GM23338 (cell line): ENCODE measurements around the gene RAPGEF3. TPM values are rescaled to one million over a fixed set of nuclear protein-coding genes. Genes with fewer than 3 reads are reported as not detected.

Source experiments
- ATAC-seq: fragments of 200-7000 bp; cut with Tn5 transposase; 3 replicates; pipeline ENCODE4 v1.9.1; 2020
- DNase-seq: peaks from one replicate; pipeline ENCODE4 v3.0.0-alpha.2; 2015; ENCODE audit warnings: low spot score
- H2AFZ ChIP-seq: fragments of 200-600 bp; sonication (generic); 2 replicates; pipeline ENCODE4 v1.8.0; 2016; ENCODE audit warnings: antibody characterized with exemption, mild to moderate bottlenecking, moderate library complexity
- H3F3A ChIP-seq: fragments of 200-600 bp; sonication (generic); replicated peaks from 2 replicates; pipeline ENCODE4 v1.8.0; 2017; ENCODE audit warnings: antibody characterized with exemption, mixed run types, low read depth
- H3K27ac ChIP-seq: fragments of 200-600 bp; sonication (generic); 2 replicates; pipeline ENCODE4 v1.6.1; 2016; ENCODE audit warnings: low read depth
- H3K27me3 ChIP-seq: fragments of 200-600 bp; sonication (generic); 2 replicates; pipeline ENCODE4 v1.8.0; 2016; ENCODE audit warnings: mild to moderate bottlenecking, mixed run types, moderate library complexity; ENCODE audit not compliant: insufficient read depth
- H3K36me3 ChIP-seq: fragments of 200-600 bp; sonication (generic); 2 replicates; pipeline ENCODE4 v1.8.0; 2016; ENCODE audit warnings: mild to moderate bottlenecking; ENCODE audit not compliant: insufficient read depth
- H3K4me1 ChIP-seq: fragments of 200-600 bp; sonication (generic); 2 replicates; pipeline ENCODE4 v1.8.0; 2016; ENCODE audit warnings: mild to moderate bottlenecking, moderate library complexity; ENCODE audit not compliant: insufficient read depth
- H3K4me2 ChIP-seq: fragments of 200-600 bp; sonication (generic); 2 replicates; pipeline ENCODE4 v1.7.1; 2017; ENCODE audit warnings: mixed run types
- H3K4me3 ChIP-seq: fragments of 200-600 bp; sonication (generic); 2 replicates; pipeline ENCODE4 v1.6.1; 2016; ENCODE audit warnings: mixed run types
- H3K79me2 ChIP-seq: fragments of 200-600 bp; sonication (generic); replicated peaks from 2 replicates; pipeline ENCODE4 v1.8.0; 2017; ENCODE audit warnings: mild to moderate bottlenecking; ENCODE audit not compliant: insufficient read depth
- H3K9me2 ChIP-seq: fragments of 200-600 bp; sonication (generic); 2 replicates; pipeline ENCODE4 v1.8.0; 2017; ENCODE audit not compliant: insufficient read depth
- H4K20me1 ChIP-seq: fragments of 200-600 bp; sonication (generic); replicated peaks from 2 replicates; pipeline ENCODE4 v1.8.0; 2017; ENCODE audit warnings: mild to moderate bottlenecking; ENCODE audit not compliant: insufficient read depth
- H3K27ac Mint-ChIP-seq: 2 replicates; pipeline ENCODE4 v1.8.0; 2020; ENCODE audit warnings: inconsistent platforms, mild to moderate bottlenecking, moderate library complexity, mixed read lengths
- H3K27me3 Mint-ChIP-seq: 3 replicates; pipeline ENCODE4 v1.8.0; 2022; ENCODE audit warnings: low read depth, mild to moderate bottlenecking, moderate library complexity, mixed read lengths, inconsistent platforms; ENCODE audit not compliant: insufficient read depth, poor library complexity
- H3K36me3 Mint-ChIP-seq: 3 replicates; pipeline ENCODE4 v1.8.0; 2021; ENCODE audit warnings: low read depth, mild to moderate bottlenecking, inconsistent platforms, moderate library complexity, mixed read lengths
- H3K4me1 Mint-ChIP-seq: 3 replicates; pipeline ENCODE4 v1.8.0; 2020; ENCODE audit warnings: mild to moderate bottlenecking, inconsistent platforms, mixed read lengths
- H3K4me3 Mint-ChIP-seq: 3 replicates; pipeline ENCODE4 v1.8.0; 2021; ENCODE audit warnings: moderate library complexity, mild to moderate bottlenecking, inconsistent platforms, mixed read lengths
- H3K9me3 Mint-ChIP-seq: 3 replicates; pipeline ENCODE4 v1.8.0; 2020; ENCODE audit warnings: moderate library complexity, mild to moderate bottlenecking, inconsistent platforms, mixed read lengths
- CREB1 ChIP-seq: fragments of 250-450 bp; sonication (Bioruptor Pico); IDR thresholded peaks from 2 replicates; pipeline ENCODE4 v1.5.0; 2020; ENCODE audit warnings: low read depth, mild to moderate bottlenecking, moderate library complexity
- EZH2 ChIP-seq: fragments of 200-600 bp; sonication (generic); IDR thresholded peaks from one replicate; pipeline ENCODE4 v1.8.0; 2017; ENCODE audit warnings: antibody characterized with exemption, mild to moderate bottlenecking, low read depth; ENCODE audit not compliant: unreplicated experiment
- JUNB ChIP-seq: IDR thresholded peaks from one replicate; pipeline ENCODE4 v1.6.1; 2016; ENCODE audit warnings: antibody characterized with exemption; ENCODE audit not compliant: unreplicated experiment
- NANOG ChIP-seq: IDR thresholded peaks from 2 replicates; pipeline ENCODE4 v1.6.1; 2016; ENCODE audit warnings: antibody characterized with exemption, borderline replicate concordance
- POLR2AphosphoS5 ChIP-seq: IDR thresholded peaks from 2 replicates; pipeline ENCODE4 v1.6.1; 2016; ENCODE audit warnings: antibody characterized with exemption, low read depth
- STAT1 ChIP-seq: IDR thresholded peaks from one replicate; pipeline ENCODE4 v1.6.1; 2016; ENCODE audit warnings: antibody characterized with exemption; ENCODE audit not compliant: unreplicated experiment
- polyA plus RNA-seq: library from polyadenylated mRNA; unstranded; fragments of >200 nt; fragmentation: Nextera tagmentation; extraction: Ambion mirVana; gene quantifications from 2 replicates; pipeline ENCODE4 v1.2.1, GENCODE V29; 2016
- total RNA-seq: library from RNA; depleted of rRNA; stranded (reverse); fragments of >200 nt; shearing (Covaris generic); gene quantifications from 2 replicates; pipeline ENCODE4 v1.2.3, GENCODE V29; 2014
- TF ChIP-seq, protein P1 (sequence below): fragments of 250-450 bp; sonication (Bioruptor Pico); IDR thresholded peaks from 2 replicates; pipeline ENCODE4 v1.5.0; 2020; ENCODE audit warnings: mild to moderate bottlenecking, moderate library complexity
- TF ChIP-seq, protein P2 (sequence below): IDR thresholded peaks from 2 replicates; pipeline ENCODE4 v1.6.1; 2016; ENCODE audit warnings: antibody characterized with exemption

Gene RAPGEF3
- total and polyA plus RNA-seq, 2 experiments from 2014 or later, result 2.3 to 11.8 TPM

DNA sequence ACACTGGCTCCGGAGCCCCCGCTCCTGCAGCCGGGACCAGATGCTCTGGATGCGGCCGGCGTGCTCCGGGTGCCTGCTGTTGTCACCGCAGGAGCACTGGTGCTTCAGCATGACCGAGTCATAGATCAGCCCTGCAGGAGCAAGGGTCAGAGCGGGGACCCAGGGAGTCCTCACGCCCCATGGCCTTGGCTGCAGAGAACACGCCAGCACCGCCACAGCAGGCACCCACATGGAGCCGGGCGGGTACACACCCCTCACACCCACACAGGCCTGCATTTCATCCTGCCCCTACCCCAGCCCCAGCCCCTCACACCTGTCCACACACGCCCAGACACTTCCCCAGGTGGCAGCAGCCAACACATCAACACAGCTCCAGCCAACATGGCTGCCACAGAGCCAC, 33.2 kb upstream of the RAPGEF3 start:
- no peak for ATAC-seq
- H3K79me2 ChIP-seq, result no peaks in the 10 kb centered on the region

More for the DNA sequence above, 33.2 kb upstream of the RAPGEF3 start:
- no peaks in the 10 kb centered on the region for H3F3A ChIP-seq
- H3K9me2 ChIP-seq, result no peaks in the 10 kb centered on the region
- H3K27me3 ChIP-seq, result no peaks in the 10 kb centered on the region
- no peaks in the 10 kb centered on the region; the same call in 2 of the 3 replicates for H3K4me1 Mint-ChIP-seq
- no peak overlapping the region for H3K27ac Mint-ChIP-seq
- peaks cover 10% of the 10 kb centered on the region for H3K27me3 Mint-ChIP-seq
- no peak overlapping the region for H2AFZ ChIP-seq
- no peak for TF ChIP-seq STAT1
- TF ChIP-seq NANOG, result no peak
- TF ChIP-seq, protein P1, sequence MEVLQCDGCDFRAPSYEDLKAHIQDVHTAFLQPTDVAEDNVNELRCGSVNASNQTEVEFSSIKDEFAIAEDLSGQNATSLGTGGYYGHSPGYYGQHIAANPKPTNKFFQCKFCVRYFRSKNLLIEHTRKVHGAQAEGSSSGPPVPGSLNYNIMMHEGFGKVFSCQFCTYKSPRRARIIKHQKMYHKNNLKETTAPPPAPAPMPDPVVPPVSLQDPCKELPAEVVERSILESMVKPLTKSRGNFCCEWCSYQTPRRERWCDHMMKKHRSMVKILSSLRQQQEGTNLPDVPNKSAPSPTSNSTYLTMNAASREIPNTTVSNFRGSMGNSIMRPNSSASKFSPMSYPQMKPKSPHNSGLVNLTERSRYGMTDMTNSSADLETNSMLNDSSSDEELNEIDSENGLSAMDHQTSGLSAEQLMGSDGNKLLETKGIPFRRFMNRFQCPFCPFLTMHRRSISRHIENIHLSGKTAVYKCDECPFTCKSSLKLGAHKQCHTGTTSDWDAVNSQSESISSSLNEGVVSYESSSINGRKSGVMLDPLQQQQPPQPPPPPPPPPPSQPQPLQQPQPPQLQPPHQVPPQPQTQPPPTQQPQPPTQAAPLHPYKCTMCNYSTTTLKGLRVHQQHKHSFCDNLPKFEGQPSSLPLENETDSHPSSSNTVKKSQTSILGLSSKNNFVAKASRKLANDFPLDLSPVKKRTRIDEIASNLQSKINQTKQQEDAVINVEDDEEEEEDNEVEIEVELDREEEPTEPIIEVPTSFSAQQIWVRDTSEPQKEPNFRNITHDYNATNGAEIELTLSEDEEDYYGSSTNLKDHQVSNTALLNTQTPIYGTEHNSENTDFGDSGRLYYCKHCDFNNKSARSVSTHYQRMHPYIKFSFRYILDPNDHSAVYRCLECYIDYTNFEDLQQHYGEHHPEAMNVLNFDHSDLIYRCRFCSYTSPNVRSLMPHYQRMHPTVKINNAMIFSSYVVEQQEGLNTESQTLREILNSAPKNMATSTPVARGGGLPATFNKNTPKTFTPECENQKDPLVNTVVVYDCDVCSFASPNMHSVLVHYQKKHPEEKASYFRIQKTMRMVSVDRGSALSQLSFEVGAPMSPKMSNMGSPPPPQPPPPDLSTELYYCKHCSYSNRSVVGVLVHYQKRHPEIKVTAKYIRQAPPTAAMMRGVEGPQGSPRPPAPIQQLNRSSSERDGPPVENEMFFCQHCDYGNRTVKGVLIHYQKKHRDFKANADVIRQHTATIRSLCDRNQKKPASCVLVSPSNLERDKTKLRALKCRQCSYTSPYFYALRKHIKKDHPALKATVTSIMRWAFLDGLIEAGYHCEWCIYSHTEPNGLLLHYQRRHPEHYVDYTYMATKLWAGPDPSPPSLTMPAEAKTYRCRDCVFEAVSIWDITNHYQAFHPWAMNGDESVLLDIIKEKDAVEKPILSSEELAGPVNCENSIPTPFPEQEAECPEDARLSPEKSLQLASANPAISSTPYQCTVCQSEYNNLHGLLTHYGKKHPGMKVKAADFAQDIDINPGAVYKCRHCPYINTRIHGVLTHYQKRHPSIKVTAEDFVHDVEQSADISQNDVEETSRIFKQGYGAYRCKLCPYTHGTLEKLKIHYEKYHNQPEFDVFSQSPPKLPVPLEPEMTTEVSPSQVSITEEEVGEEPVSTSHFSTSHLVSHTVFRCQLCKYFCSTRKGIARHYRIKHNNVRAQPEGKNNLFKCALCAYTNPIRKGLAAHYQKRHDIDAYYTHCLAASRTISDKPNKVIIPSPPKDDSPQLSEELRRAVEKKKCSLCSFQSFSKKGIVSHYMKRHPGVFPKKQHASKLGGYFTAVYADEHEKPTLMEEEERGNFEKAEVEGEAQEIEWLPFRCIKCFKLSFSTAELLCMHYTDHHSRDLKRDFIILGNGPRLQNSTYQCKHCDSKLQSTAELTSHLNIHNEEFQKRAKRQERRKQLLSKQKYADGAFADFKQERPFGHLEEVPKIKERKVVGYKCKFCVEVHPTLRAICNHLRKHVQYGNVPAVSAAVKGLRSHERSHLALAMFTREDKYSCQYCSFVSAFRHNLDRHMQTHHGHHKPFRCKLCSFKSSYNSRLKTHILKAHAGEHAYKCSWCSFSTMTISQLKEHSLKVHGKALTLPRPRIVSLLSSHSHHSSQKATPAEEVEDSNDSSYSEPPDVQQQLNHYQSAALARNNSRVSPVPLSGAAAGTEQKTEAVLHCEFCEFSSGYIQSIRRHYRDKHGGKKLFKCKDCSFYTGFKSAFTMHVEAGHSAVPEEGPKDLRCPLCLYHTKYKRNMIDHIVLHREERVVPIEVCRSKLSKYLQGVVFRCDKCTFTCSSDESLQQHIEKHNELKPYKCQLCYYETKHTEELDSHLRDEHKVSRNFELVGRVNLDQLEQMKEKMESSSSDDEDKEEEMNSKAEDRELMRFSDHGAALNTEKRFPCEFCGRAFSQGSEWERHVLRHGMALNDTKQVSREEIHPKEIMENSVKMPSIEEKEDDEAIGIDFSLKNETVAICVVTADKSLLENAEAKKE (CRISPR knock-in tag), result no peak
- TF ChIP-seq POLR2AphosphoS5, result no peak
- TF ChIP-seq, protein P2, sequence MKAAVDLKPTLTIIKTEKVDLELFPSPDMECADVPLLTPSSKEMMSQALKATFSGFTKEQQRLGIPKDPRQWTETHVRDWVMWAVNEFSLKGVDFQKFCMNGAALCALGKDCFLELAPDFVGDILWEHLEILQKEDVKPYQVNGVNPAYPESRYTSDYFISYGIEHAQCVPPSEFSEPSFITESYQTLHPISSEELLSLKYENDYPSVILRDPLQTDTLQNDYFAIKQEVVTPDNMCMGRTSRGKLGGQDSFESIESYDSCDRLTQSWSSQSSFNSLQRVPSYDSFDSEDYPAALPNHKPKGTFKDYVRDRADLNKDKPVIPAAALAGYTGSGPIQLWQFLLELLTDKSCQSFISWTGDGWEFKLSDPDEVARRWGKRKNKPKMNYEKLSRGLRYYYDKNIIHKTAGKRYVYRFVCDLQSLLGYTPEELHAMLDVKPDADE, result no peak
- no peak for TF ChIP-seq CREB1
- no peak for TF ChIP-seq EZH2
- TF ChIP-seq JUNB, result no peak
- no peak overlapping the region for H3K27ac ChIP-seq
- H3K36me3 ChIP-seq, result peaks cover 22% of the 10 kb centered on the region
- peaks cover 6% of the 10 kb centered on the region; the same call in 1 of the 2 replicates for H4K20me1 ChIP-seq
- no peak overlapping the region for H3K4me3 Mint-ChIP-seq
- DNase-seq, result no peak
- H3K4me3 ChIP-seq, result no peak overlapping the region
- peaks cover 69% of the 10 kb centered on the region for H3K36me3 Mint-ChIP-seq
- H3K4me1 ChIP-seq, result no peaks in the 10 kb centered on the region
- H3K9me3 Mint-ChIP-seq, result no peaks in the 10 kb centered on the region; the same call in 2 of the 3 replicates
- no peak overlapping the region for H3K4me2 ChIP-seq
